ENCODE results near the gene SH3BP1. TPM values are rescaled to one million over a fixed set of nuclear protein-coding genes. Genes with fewer than 3 reads are reported as not detected.
"Not testable (repeated sequence)": the region's sequence is repeated elsewhere in the genome, so short reads cannot be mapped to it uniquely, and the experiment has no call there.

Gene SH3BP1
- total and polyA plus RNA-seq, 9 of the 15 experiments (the other 6 are each of a cell fraction or from before 2014, with no cell fraction given) = 0.10 to 36.2 (median 10.4) TPM

DNA sequence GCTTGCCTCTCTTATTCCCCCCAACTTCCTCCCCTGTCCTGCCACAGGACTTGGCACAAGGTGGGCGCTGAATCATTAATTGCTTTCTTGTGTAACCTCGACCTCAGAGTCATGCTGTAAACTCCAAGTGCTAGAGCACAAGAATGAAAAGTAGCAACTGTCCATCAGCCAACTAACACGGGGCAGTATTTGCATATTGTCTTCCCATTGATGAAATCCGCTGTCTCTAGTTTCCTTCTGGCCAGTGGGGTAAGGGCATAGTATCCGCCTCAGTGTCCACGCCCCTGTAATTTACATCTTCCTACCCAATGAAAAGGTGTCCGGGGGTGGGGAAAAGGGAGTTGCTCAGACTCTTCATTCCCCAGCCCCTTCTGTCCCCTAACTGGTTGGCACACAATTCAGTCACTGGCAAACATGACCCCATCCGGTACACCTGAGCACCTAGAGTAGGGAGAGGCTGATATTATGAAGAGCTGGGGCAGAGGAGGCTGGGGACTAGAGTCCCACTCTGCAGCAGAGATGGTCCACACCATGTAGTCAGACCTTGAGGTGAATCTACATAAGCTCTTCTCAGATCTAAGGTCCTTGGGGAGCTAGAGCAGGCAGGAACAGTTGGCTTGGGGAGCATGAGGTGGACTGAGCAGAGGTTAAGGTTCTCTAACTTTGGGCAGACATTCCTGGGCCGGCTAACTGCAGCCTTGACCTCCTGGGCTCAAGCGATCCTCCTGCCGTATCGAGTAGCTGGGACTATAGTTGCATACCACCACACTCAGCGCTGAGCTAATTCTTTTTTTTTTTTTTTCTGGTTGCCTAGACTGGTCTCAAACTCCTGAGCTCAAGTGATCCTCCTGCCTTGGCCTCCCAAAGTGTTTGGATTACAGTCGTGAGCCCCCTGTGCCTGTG, 37.7 kb upstream of the SH3BP1 start (continued):
- TF ChIP-seq NONO (IDR thresholded peaks at IDR 0.05; ENCODE audit: low read depth in 2 of 2, low read length in 1 of 2) (no peak), U2AF1 (optimal IDR thresholded peaks at IDR 0.05; ENCODE audit: low read depth, low read length) (no peak), HNRNPH1 (optimal IDR thresholded peaks at IDR 0.05; ENCODE audit: low read depth, low read length) (no peak), TCF7L2 (IDR thresholded peaks at IDR 0.05; ENCODE audit: low read depth, low read length) (no peak), DNMT1 (IDR thresholded peaks at IDR 0.05) (no peak), U2AF2 (optimal IDR thresholded peaks at IDR 0.05; ENCODE audit: low read depth, low read length) (no peak), POLR2AphosphoS5 (IDR thresholded peaks at IDR 0.05; ENCODE audit: control insufficient read depth, insufficient read depth, low read depth, low read length) (no peak), BCOR (IDR thresholded peaks at IDR 0.05) (no peak), HNRNPL (IDR thresholded peaks at IDR 0.05; ENCODE audit: low read depth, low read length) (no peak)
- TF ChIP-seq, protein P1, sequence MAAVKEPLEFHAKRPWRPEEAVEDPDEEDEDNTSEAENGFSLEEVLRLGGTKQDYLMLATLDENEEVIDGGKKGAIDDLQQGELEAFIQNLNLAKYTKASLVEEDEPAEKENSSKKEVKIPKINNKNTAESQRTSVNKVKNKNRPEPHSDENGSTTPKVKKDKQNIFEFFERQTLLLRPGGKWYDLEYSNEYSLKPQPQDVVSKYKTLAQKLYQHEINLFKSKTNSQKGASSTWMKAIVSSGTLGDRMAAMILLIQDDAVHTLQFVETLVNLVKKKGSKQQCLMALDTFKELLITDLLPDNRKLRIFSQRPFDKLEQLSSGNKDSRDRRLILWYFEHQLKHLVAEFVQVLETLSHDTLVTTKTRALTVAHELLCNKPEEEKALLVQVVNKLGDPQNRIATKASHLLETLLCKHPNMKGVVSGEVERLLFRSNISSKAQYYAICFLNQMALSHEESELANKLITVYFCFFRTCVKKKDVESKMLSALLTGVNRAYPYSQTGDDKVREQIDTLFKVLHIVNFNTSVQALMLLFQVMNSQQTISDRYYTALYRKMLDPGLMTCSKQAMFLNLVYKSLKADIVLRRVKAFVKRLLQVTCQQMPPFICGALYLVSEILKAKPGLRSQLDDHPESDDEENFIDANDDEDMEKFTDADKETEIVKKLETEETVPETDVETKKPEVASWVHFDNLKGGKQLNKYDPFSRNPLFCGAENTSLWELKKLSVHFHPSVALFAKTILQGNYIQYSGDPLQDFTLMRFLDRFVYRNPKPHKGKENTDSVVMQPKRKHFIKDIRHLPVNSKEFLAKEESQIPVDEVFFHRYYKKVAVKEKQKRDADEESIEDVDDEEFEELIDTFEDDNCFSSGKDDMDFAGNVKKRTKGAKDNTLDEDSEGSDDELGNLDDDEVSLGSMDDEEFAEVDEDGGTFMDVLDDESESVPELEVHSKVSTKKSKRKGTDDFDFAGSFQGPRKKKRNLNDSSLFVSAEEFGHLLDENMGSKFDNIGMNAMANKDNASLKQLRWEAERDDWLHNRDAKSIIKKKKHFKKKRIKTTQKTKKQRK (IDR thresholded peaks at IDR 0.05; ENCODE audit: borderline replicate concordance, low read depth, low read length) = no peak
- TF ChIP-seq, protein P2, sequence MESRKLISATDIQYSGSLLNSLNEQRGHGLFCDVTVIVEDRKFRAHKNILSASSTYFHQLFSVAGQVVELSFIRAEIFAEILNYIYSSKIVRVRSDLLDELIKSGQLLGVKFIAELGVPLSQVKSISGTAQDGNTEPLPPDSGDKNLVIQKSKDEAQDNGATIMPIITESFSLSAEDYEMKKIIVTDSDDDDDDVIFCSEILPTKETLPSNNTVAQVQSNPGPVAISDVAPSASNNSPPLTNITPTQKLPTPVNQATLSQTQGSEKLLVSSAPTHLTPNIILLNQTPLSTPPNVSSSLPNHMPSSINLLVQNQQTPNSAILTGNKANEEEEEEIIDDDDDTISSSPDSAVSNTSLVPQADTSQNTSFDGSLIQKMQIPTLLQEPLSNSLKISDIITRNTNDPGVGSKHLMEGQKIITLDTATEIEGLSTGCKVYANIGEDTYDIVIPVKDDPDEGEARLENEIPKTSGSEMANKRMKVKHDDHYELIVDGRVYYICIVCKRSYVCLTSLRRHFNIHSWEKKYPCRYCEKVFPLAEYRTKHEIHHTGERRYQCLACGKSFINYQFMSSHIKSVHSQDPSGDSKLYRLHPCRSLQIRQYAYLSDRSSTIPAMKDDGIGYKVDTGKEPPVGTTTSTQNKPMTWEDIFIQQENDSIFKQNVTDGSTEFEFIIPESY (CRISPR knock-in tag; IDR thresholded peaks at IDR 0.05) = no peak

DNA sequence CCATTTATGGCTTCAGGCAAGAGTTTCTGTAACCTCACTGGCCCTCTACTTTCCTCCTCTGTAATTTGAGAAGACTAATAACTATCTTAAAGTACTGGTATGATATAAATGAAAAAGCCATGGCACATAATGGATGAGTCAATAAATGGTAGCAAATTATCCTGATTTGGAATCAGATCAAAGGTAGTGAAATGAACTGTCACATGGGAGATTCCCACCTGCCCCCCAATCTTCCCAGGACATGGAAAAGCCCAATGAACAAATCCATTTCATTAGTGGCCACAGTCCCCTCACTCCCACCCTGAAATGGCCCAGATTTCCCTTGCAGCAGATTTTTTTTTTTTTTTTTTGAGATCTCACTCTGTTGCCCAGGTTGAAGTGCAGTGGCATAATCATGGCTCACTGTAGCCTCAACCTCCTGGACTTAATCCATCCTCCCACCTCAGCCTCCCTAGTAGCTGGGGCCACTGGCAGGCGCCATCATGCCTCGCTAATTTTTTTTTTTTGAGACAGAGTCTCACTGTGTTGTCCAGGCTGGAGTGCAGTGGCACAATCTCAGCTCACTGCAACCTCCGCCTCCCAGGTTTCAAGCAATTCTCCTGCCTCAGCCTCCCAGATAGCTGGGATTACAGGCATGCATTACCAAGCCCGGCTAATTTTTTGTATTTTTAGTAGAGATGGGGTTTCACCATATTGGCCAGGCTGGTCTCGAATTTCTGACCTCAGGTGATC, 36.8 kb upstream of the SH3BP1 start:
- H3K9ac ChIP-seq (ENCODE audit: insufficient read depth in 1 of 2, low read depth in 2 of 2, low read length in 2 of 2); H3K36me3 ChIP-seq (ENCODE audit: control insufficient read depth, insufficient read depth, low read length); BruUV-seq (replicated peaks); H3K27me3 ChIP-seq (ENCODE audit: control insufficient read depth in 2 of 2, insufficient read depth in 2 of 2, low read length in 2 of 2); H4K20me1 ChIP-seq (replicated peaks; ENCODE audit: control insufficient read depth, insufficient read depth, low read length); H3K4me3 ChIP-seq; FAIRE-seq; H3K9me3 ChIP-seq (replicated peaks; ENCODE audit: control insufficient read depth, insufficient read depth, low read depth, low read length); intact Hi-C loops (cut with micrococcal nuclease); H3K4me2 ChIP-seq (ENCODE audit: insufficient read depth, low read length); H3K79me2 ChIP-seq (ENCODE audit: control insufficient read depth, insufficient read depth, low read length); ATAC-seq; H3K27ac ChIP-seq (ENCODE audit: extremely low read depth, low read depth, low read length); DNase-seq (ENCODE audit: extremely low read depth in 1 of 4, low spot score in 3 of 4); H3K9me1 ChIP-seq (ENCODE audit: control insufficient read depth, insufficient read depth, low read length): not testable (repeated sequence)
- H3K4me1 ChIP-seq (replicated peaks in 1 of 2; ENCODE audit: control insufficient read depth in 2 of 2, insufficient read depth in 2 of 2, low read length in 2 of 2) = peaks cover 10 to 27% of the 10 kb centered on the region in 2 experiments; a peak in 4 of 5 replicates
- 75% methylated on average over 2 of the region's 5 CpGs for WGBS (ENCODE audit: insufficient coverage, low coverage, missing lambda C conversion rate)
- ChIA-PET POLR2A (interaction anchor here (0.7 to 1.1 kb wide), 2 partner anchors 10 to 70 kb away, joined by 3 to 4 read pairs; no protein-coding TSS in a partner anchor), CTCF (ENCODE audit: low intra/inter-chr PET ratio) (interaction anchor here (0.6 kb wide), 1 partner anchor 40 kb away, joined by 3 read pairs; no protein-coding TSS in a partner anchor)
- in situ Hi-C loops (cut with MboI) = loop anchor here (5.0 kb wide), 1 partner anchor 70 kb away; no protein-coding TSS in a partner anchor
- peak overlapping the region; percentile 93; the same call in 1 of the 2 replicates for H2AFZ ChIP-seq (ENCODE audit: low read depth, low read length)
